Parathyroid adenoma (tissue), 2 donors: Measurements from ENCODE around the gene LTBP4.

Source experiments
- H2AFZ ChIP-seq: fragments of 300-600 bp; sonication (generic); one replicate; pipeline ENCODE4 v1.7.0; 2017; ENCODE audit warnings: antibody characterized with exemption, mild to moderate bottlenecking
- H3K27ac ChIP-seq: fragments of 300-600 bp; sonication (generic); one replicate; pipeline ENCODE4 v1.7.0; 2017
- H3K27me3 ChIP-seq: fragments of 300-600 bp; sonication (generic); one replicate; pipeline ENCODE4 v1.7.0; 2017; ENCODE audit warnings: low read length; ENCODE audit not compliant: control insufficient read depth, insufficient read depth
- H3K36me3 ChIP-seq: fragments of 300-600 bp; sonication (generic); one replicate; pipeline ENCODE4 v1.7.0; 2017; ENCODE audit warnings: low read length; ENCODE audit not compliant: control insufficient read depth, insufficient read depth
- H3K4me1 ChIP-seq: fragments of 300-600 bp; sonication (generic); one replicate; pipeline ENCODE4 v1.7.0; 2017; ENCODE audit warnings: control low read depth
- H3K4me2 ChIP-seq: fragments of 300-600 bp; sonication (generic); one replicate; pipeline ENCODE4 v1.7.0; 2017; ENCODE audit warnings: low read length
- H3K4me3 ChIP-seq: fragments of 300-600 bp; sonication (generic); one replicate; pipeline ENCODE4 v1.7.0; 2017; ENCODE audit warnings: low read depth, low read length
- H3K79me2 ChIP-seq: fragments of 300-600 bp; sonication (generic); one replicate; pipeline ENCODE4 v1.7.0; 2017; ENCODE audit warnings: control low read depth
- H3K9ac ChIP-seq: fragments of 300-600 bp; sonication (generic); one replicate; pipeline ENCODE4 v1.7.0; 2017; ENCODE audit warnings: mild to moderate bottlenecking
- H3K9me3 ChIP-seq: fragments of 300-600 bp; sonication (generic); one replicate; pipeline ENCODE4 v1.7.0; 2017; ENCODE audit warnings: low read length; ENCODE audit not compliant: control insufficient read depth
- CTCF ChIP-seq: fragments of 300-600 bp; sonication (generic); IDR thresholded peaks from one replicate; pipeline ENCODE4 v1.7.0; 2017; ENCODE audit warnings: antibody characterized with exemption, mild to moderate bottlenecking
- donor health status: primary hyperparathyroidism.

Gene LTBP4

GRCh38 chr19:40630571-40631160, 29.5 kb downstream of the LTBP4 start:
- H3K27ac ChIP-seq, result no peak overlapping the region
- no peak for TF ChIP-seq CTCF
- H3K36me3 ChIP-seq, result no peaks in the 10 kb centered on the region
- no peak overlapping the region for H3K9ac ChIP-seq
- H2AFZ ChIP-seq, result no peak overlapping the region
- no peaks in the 10 kb centered on the region for H3K27me3 ChIP-seq
- no peaks in the 10 kb centered on the region for H3K9me3 ChIP-seq
- no peaks in the 10 kb centered on the region for H3K4me1 ChIP-seq
- H3K79me2 ChIP-seq, result no peaks in the 10 kb centered on the region
- no peak overlapping the region for H3K4me3 ChIP-seq
- H3K4me2 ChIP-seq, result no peak overlapping the region

- no peak for TF ChIP-seq CTCF
- H2AFZ ChIP-seq, result no peak overlapping the region
- no peaks in the 10 kb centered on the region for H3K27me3 ChIP-seq
- no peaks in the 10 kb centered on the region for H3K36me3 ChIP-seq
- H3K4me1 ChIP-seq, result no peaks in the 10 kb centered on the region
- no peak overlapping the region for H3K9ac ChIP-seq
- no peak overlapping the region for H3K4me3 ChIP-seq
- no peaks in the 10 kb centered on the region for H3K9me3 ChIP-seq
- no peaks in the 10 kb centered on the region for H3K79me2 ChIP-seq
- H3K27ac ChIP-seq, result no peak overlapping the region
- no peak overlapping the region for H3K4me2 ChIP-seq
These were observed 31.3 kb downstream of the LTBP4 start for GRCh38 chr19:40632311-40633036.

- Histone ChIP-seq H3K4me1 (no peaks in the 10 kb centered on the region), H3K9me3 (no peaks in the 10 kb centered on the region), H3K27me3 (no peaks in the 10 kb centered on the region), H3K4me3 (no peak overlapping the region), H3K4me2 (no peak overlapping the region), H3K9ac (no peak overlapping the region), H3K36me3 (no peaks in the 10 kb centered on the region), H3K27ac (no peak overlapping the region), H3K79me2 (no peaks in the 10 kb centered on the region), H2AFZ (no peak overlapping the region)
- TF ChIP-seq CTCF, result no peak
These were observed 32.0 kb downstream of the LTBP4 start for GRCh38 chr19:40633207-40633606.

GRCh38 chr19:40638327-40638726, 37.2 kb downstream of the LTBP4 start:
- Histone ChIP-seq H3K9me3 (no peaks in the 10 kb centered on the region), H3K27me3 (no peaks in the 10 kb centered on the region)

More at GRCh38 chr19:40638327-40638726, 37.2 kb downstream of the LTBP4 start:
- Histone ChIP-seq H2AFZ (no peak overlapping the region), H3K4me1 (no peaks in the 10 kb centered on the region), H3K36me3 (no peaks in the 10 kb centered on the region), H3K27ac (no peak overlapping the region), H3K4me3 (no peak overlapping the region), H3K9ac (no peak overlapping the region), H3K79me2 (no peaks in the 10 kb centered on the region), H3K4me2 (no peak overlapping the region)
- no peak for TF ChIP-seq CTCF
